B cell (primary cell): ENCODE data around the gene ADK. TPM values are rescaled to one million over a fixed set of nuclear protein-coding genes. Genes with fewer than 3 reads are reported as not detected.

Source experiments
- ATAC-seq: fragments of 200-7000 bp; cut with Tn5 transposase; one replicate; pipeline ENCODE4 v1.10.0; 2021; ENCODE audit warnings: low read depth, mild to moderate bottlenecking, moderate number of reproducible peaks, moderate library complexity
- CTCF ChIA-PET: fragments of 350-600 bp; sonication (Branson Sonifier 250); formaldehyde crosslinking; loops from one replicate; lab custom pipeline; 2021; ENCODE audit warnings: antibody characterized with exemption, inconsistent platforms; lab: Charles Lee
- POLR2A ChIA-PET: fragments of 350-600 bp; sonication (Branson Sonifier 250); formaldehyde crosslinking; loops from one replicate; lab custom pipeline; 2021; ENCODE audit warnings: antibody characterized with exemption; lab: Charles Lee
- DNase-seq: peaks from one replicate; pipeline ENCODE4 v3.0.0; 2013
- H2AFZ ChIP-seq: 2 replicates; pipeline ENCODE4 v1.6.1; 2012; ENCODE audit warnings: mild to moderate bottlenecking, low read depth, low read length; ENCODE audit not compliant: insufficient read depth, poor library complexity, severe bottlenecking
- H3K27ac ChIP-seq, 2 donors: 1 replicate in 1 of 2; 2 replicates in 1 of 2; pipeline ENCODE4 v1.5.1; 2012 to 2013; ENCODE audit warnings: low read length in 2 of 2, mild to moderate bottlenecking in 2 of 2, moderate library complexity in 1 of 2
- H3K27me3 ChIP-seq, 4 experiments: fragments of 200-600 bp in 1 of 4; sonication (generic) in 1 of 4; replicated peaks in 1 of 4; 1 replicate in 2 of 4; 2 replicates in 2 of 4; pipeline versions ENCODE4 v1.6.1 to v1.7.0; 2013 to 2016; ENCODE audit warnings: low read length in 3 of 4, mild to moderate bottlenecking in 2 of 4, mixed read lengths in 1 of 4, moderate library complexity in 1 of 4; ENCODE audit not compliant: insufficient read depth in 4 of 4, control insufficient read depth in 3 of 4; ENCODE audit errors: control extremely low read depth in 1 of 4
- H3K36me3 ChIP-seq, 2 experiments: replicated peaks in 1 of 2; 1 replicate in 1 of 2; 2 replicates in 1 of 2; pipeline versions ENCODE4 v1.6.1 to v1.7.1; 2013; ENCODE audit warnings: low read length in 1 of 2; ENCODE audit not compliant: insufficient read depth in 2 of 2, control insufficient read depth in 1 of 2; ENCODE audit errors: control extremely low read depth in 1 of 2, extremely low read depth in 1 of 2
- H3K4me1 ChIP-seq, 2 donors: fragments of 200-600 bp in 1 of 2; sonication (generic) in 1 of 2; 1 replicate in 1 of 2; 2 replicates in 1 of 2; pipeline versions ENCODE4 v1.5.1 to v1.6.1; 2013 to 2017; ENCODE audit warnings: low read length in 2 of 2; ENCODE audit not compliant: control insufficient read depth in 2 of 2, insufficient read depth in 2 of 2
- H3K4me2 ChIP-seq: replicated peaks from 2 replicates; pipeline ENCODE3; 2012; ENCODE audit warnings: mild to moderate bottlenecking, low read depth, low read length; ENCODE audit not compliant: poor library complexity, severe bottlenecking
- H3K4me3 ChIP-seq, 5 experiments: fragments of 200-600 bp in 1 of 5; sonication (generic) in 1 of 5; 1 replicate in 3 of 5; 2 replicates in 2 of 5; pipeline versions ENCODE4 v1.5.1 to v1.7.0; 2011 to 2016; ENCODE audit warnings: low read length in 4 of 5, mild to moderate bottlenecking in 4 of 5, low read depth in 2 of 5, control low read depth in 1 of 5, moderate library complexity in 1 of 5; ENCODE audit not compliant: insufficient read depth in 1 of 5; ENCODE audit errors: control extremely low read depth in 1 of 5, extremely low read depth in 1 of 5
- H3K79me2 ChIP-seq: fragments of 200-600 bp; sonication (generic); one replicate; pipeline ENCODE4 v1.6.0; 2016; ENCODE audit warnings: low read length; ENCODE audit not compliant: control insufficient read depth, insufficient read depth
- H3K9ac ChIP-seq: fragments of 200-600 bp; sonication (generic); 2 replicates; pipeline ENCODE4 v1.6.1; 2017; ENCODE audit warnings: mild to moderate bottlenecking, low read length, moderate library complexity
- H3K9me3 ChIP-seq, 3 donors: one replicate each; pipeline versions ENCODE4 v1.6.1 to v1.7.1; 2013; ENCODE audit warnings: low read length in 2 of 3; ENCODE audit not compliant: control insufficient read depth in 2 of 3, insufficient read depth in 1 of 3; ENCODE audit errors: control extremely low read depth in 1 of 3
- H4K20me1 ChIP-seq: 2 replicates; pipeline ENCODE4 v1.6.0; 2012; ENCODE audit warnings: mild to moderate bottlenecking, low read length; ENCODE audit not compliant: insufficient read depth, control insufficient read depth, poor library complexity, severe bottlenecking
- H3K27ac Mint-ChIP-seq: one replicate; pipeline ENCODE4 v1.8.0; 2021; ENCODE audit warnings: mixed read lengths
- H3K27me3 Mint-ChIP-seq: one replicate; pipeline ENCODE4 v1.8.0; 2021; ENCODE audit warnings: mixed read lengths
- H3K4me1 Mint-ChIP-seq: one replicate; pipeline ENCODE4 v1.8.0; 2021; ENCODE audit warnings: mixed read lengths
- H3K4me3 Mint-ChIP-seq: one replicate; pipeline ENCODE4 v1.8.0; 2021; ENCODE audit warnings: mixed read lengths
- H3K9me3 Mint-ChIP-seq: one replicate; pipeline ENCODE4 v1.8.0; 2022; ENCODE audit warnings: mixed read lengths; ENCODE audit not compliant: insufficient read depth
- CTCF ChIP-seq: fragments of 200-600 bp; IDR thresholded peaks from one replicate; pipeline ENCODE4 v1.8.0; 2022; ENCODE audit warnings: antibody characterized with exemption, mild to moderate bottlenecking
- EZH2 ChIP-seq: IDR thresholded peaks from 2 replicates; pipeline ENCODE4 v1.6.1; 2012; ENCODE audit warnings: borderline replicate concordance, low read depth, mild to moderate bottlenecking, moderate library complexity, low read length; ENCODE audit not compliant: insufficient read depth, poor library complexity, severe bottlenecking
- WGBS: methylation state at CpG from one replicate; pipeline ENCODE4 v1.1.5; 2013; ENCODE audit warnings: missing lambda C conversion rate; ENCODE audit not compliant: insufficient coverage; 5-methylcytosine and 5-hydroxymethylcytosine counted together
- intact Hi-C: fragments of 100-400 bp; cut with micrococcal nuclease; formaldehyde crosslinking; loops from one replicate; pipeline ENCODE4 v1.10.0; 2022
- polyA plus RNA-seq: library from polyadenylated mRNA; depleted of rRNA; stranded (reverse); fragments of >200 nt; gene quantifications from 2 replicates; pipeline ENCODE4 v1.2.3, GENCODE V29; 2012
- total RNA-seq, 2 donors: library from RNA; stranded (reverse); fragments of 120-200 nt in 1 of 2; gene quantifications; 1 replicate in 1 of 2; 2 replicates in 1 of 2; pipeline versions ENCODE4 v1.2.3 to v1.2.4, GENCODE V29; 2013 to 2022

Gene ADK
- total and polyA plus RNA-seq, 2 donors (not counting 1 experiment from before 2014, with no cell fraction given): 37.2 to 52.6 TPM

GRCh38 chr10:74208997-74209396 lies 58.0 kb downstream of the ADK start:
- Histone ChIP-seq H3K36me3 (peaks cover 0 to 10% of the 10 kb centered on the region in 2 experiments), H3K79me2 (peaks cover 88% of the 10 kb centered on the region), H2AFZ (no peak overlapping the region), H3K27me3 (no peaks in the 10 kb centered on the region), H4K20me1 (peaks cover 34% of the 10 kb centered on the region), H3K9me3 (no peaks in the 10 kb centered on the region), H3K4me2 (no peak overlapping the region), H3K4me3 (no peak overlapping the region), H3K27ac (no peak overlapping the region), H3K4me1 (peaks cover 17 to 22% of the 10 kb centered on the region in 2 donors), H3K9ac (no peak overlapping the region)
- no peaks in the 10 kb centered on the region for H3K27me3 Mint-ChIP-seq
- TF ChIP-seq CTCF (no peak), EZH2 (no peak)
- peak overlapping the region; percentile 53 for H3K27ac Mint-ChIP-seq
- intact Hi-C loops: no loop called here
- ATAC-seq (no peak), DNase-seq (no peak)
- CTCF ChIA-PET: interaction anchor here (1.0 kb wide), 1 partner anchor 329 kb away, joined by 3 read pairs; no protein-coding TSS in a partner anchor
- no peak overlapping the region for H3K4me3 Mint-ChIP-seq
- H3K4me1 Mint-ChIP-seq: peaks cover 46% of the 10 kb centered on the region
- WGBS: 100% methylated on average over 1 of the region's 3 CpGs
- no peaks in the 10 kb centered on the region for H3K9me3 Mint-ChIP-seq
- POLR2A ChIA-PET: no interaction called here

DNA sequence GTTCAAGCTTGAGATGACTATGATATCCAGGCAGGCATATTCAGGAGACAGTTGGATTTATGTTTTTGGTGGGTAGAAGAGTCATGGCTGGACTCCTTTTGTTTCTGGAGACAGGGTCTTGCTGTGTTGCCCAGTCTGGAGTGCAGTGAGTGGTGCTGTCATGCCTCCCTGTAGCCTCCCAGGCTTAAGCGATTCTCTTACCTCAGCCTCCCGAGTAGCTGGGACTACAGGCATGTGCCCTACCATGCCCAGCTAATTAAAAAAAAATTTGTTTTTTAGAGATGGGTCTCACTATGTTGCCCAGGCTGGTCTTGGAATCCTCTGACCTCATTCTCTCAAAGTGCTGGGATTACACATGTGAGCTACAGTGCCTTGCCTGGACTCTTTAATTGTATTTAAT lies 62.0 kb downstream of the ADK start:
- Histone ChIP-seq H3K27me3 (no peaks in the 10 kb centered on the region), H3K4me2 (no peak overlapping the region), H3K79me2 (peaks cover 80% of the 10 kb centered on the region), H3K36me3 (no peaks in the 10 kb centered on the region), H4K20me1 (peaks cover 39% of the 10 kb centered on the region), H2AFZ (no peak overlapping the region), H3K27ac (peak overlapping the region in 1 of 2 donors; percentile 69), H3K4me3 (no peak overlapping the region), H3K9ac (no peak overlapping the region), H3K9me3 (no peaks in the 10 kb centered on the region), H3K4me1 (peaks cover 9 to 14% of the 10 kb centered on the region in 2 donors)
- Mint-ChIP-seq H3K4me3 (no peak overlapping the region), H3K4me1 (peaks cover 27% of the 10 kb centered on the region), H3K9me3 (no peaks in the 10 kb centered on the region), H3K27ac (peak overlapping the region; percentile 27), H3K27me3 (no peaks in the 10 kb centered on the region)
- CTCF ChIA-PET: interaction anchor here (0.5 to 4.8 kb wide), 27 partner anchors 10 to 1021 kb away, joined by 3 to 58 read pairs (median 6); partner anchors contain the start of genes ADK and AP3M1
- intact Hi-C loops: loop anchor here (1.0 to 5.0 kb wide), 3 partner anchors 36 to 86 kb away; partner anchors contain the start of gene ADK
- TF ChIP-seq CTCF (no peak), EZH2 (no peak)
- ATAC-seq: no peak
- POLR2A ChIA-PET: interaction anchor here (2.0 kb wide), 1 partner anchor 37 kb away, joined by 5 read pairs; no protein-coding TSS in a partner anchor
- DNase-seq: no peak
- no CpG with 5 or more reads among the region's 2 CpGs for WGBS
